WTC11 (cell line): ENCODE results near the gene F8. TPM values are rescaled to one million over a fixed set of nuclear protein-coding genes. Genes with fewer than 3 reads are reported as not detected.

Experiments used
- ATAC-seq: fragments of 200-7000 bp; cut with Tn5 transposase; 2 replicates; pipeline ENCODE4 v1.10.0; 2021; ENCODE audit warnings: mild to moderate bottlenecking, moderate library complexity
- CTCF ChIA-PET: fragments of 300-600 bp; sonication (Branson Sonifier 250); formaldehyde crosslinking; loops from one replicate; lab custom pipeline; 2021; ENCODE audit warnings: antibody characterized with exemption; lab: Charles Lee
- POLR2A ChIA-PET: fragments of 350-600 bp; sonication (Branson Sonifier 250); formaldehyde crosslinking; loops from one replicate; lab custom pipeline; 2021; ENCODE audit warnings: antibody characterized with exemption; lab: Charles Lee
- DNase-seq: peaks from one replicate; pipeline ENCODE4 v3.0.0; 2021; ENCODE audit warnings: low spot score
- H3K27ac Mint-ChIP-seq: 2 replicates; pipeline ENCODE4 v1.8.0; 2021; ENCODE audit warnings: mixed read lengths
- H3K27me3 Mint-ChIP-seq: 2 replicates; pipeline ENCODE4 v1.8.0; 2021; ENCODE audit warnings: low read depth, mild to moderate bottlenecking, moderate library complexity, mixed read lengths
- H3K36me3 Mint-ChIP-seq: 2 replicates; pipeline ENCODE4 v1.8.0; 2021; ENCODE audit warnings: mixed read lengths
- H3K4me1 Mint-ChIP-seq: 2 replicates; pipeline ENCODE4 v1.8.0; 2022; ENCODE audit warnings: mixed read lengths
- H3K4me3 Mint-ChIP-seq: 2 replicates; pipeline ENCODE4 v1.8.0; 2021; ENCODE audit warnings: mild to moderate bottlenecking, moderate library complexity, mixed read lengths
- H3K9me3 Mint-ChIP-seq: 2 replicates; pipeline ENCODE4 v1.8.0; 2021; ENCODE audit warnings: mixed read lengths
- ARID4B ChIP-seq: sonication (generic); formaldehyde crosslinking; IDR thresholded peaks from 2 replicates; pipeline ENCODE4 v1.8.0; 2023; ENCODE audit warnings: missing genetic modification reagents, mild to moderate bottlenecking, borderline replicate concordance
- ATF2 ChIP-seq: sonication (generic); formaldehyde crosslinking; IDR thresholded peaks from 2 replicates; pipeline ENCODE4 v1.8.1; 2022; ENCODE audit warnings: low read depth, missing genetic modification reagents, borderline replicate concordance
- CREB1 ChIP-seq: sonication (generic); formaldehyde crosslinking; IDR thresholded peaks from 2 replicates; pipeline ENCODE4 v1.8.0; 2023; ENCODE audit warnings: mild to moderate bottlenecking, missing genetic modification reagents
- ELF4 ChIP-seq: sonication (generic); formaldehyde crosslinking; IDR thresholded peaks from 2 replicates; pipeline ENCODE4 v1.8.1; 2022; ENCODE audit warnings: low read depth, mild to moderate bottlenecking, moderate library complexity, missing genetic modification reagents
- ERG ChIP-seq: fragments of 250-450 bp; sonication (Bioruptor Pico); IDR thresholded peaks from 2 replicates; pipeline ENCODE4 v1.8.0; 2021; ENCODE audit warnings: mild to moderate bottlenecking
- ESRRA ChIP-seq: sonication (generic); formaldehyde crosslinking; IDR thresholded peaks from 2 replicates; pipeline ENCODE4 v1.8.1; 2022; ENCODE audit warnings: mild to moderate bottlenecking, missing genetic modification reagents, borderline replicate concordance
- ETV6 ChIP-seq: sonication (generic); formaldehyde crosslinking; IDR thresholded peaks from 2 replicates; pipeline ENCODE4 v1.8.1; 2022; ENCODE audit warnings: mild to moderate bottlenecking, missing genetic modification reagents
- FOXP1 ChIP-seq: sonication (generic); formaldehyde crosslinking; IDR thresholded peaks from 2 replicates; pipeline ENCODE4 v1.8.0; 2022; ENCODE audit warnings: missing genetic modification reagents, mild to moderate bottlenecking, moderate library complexity, borderline replicate concordance
- FOXP4 ChIP-seq: sonication (generic); formaldehyde crosslinking; IDR thresholded peaks from 2 replicates; pipeline ENCODE4 v1.8.0; 2022; ENCODE audit warnings: mild to moderate bottlenecking, missing genetic modification reagents
- GABPB1 ChIP-seq: sonication (generic); formaldehyde crosslinking; IDR thresholded peaks from 2 replicates; pipeline ENCODE4 v1.8.1; 2023; ENCODE audit warnings: mild to moderate bottlenecking, missing genetic modification reagents
- JUN ChIP-seq: sonication (generic); formaldehyde crosslinking; IDR thresholded peaks from 2 replicates; pipeline ENCODE4 v1.8.0; 2023; ENCODE audit warnings: mild to moderate bottlenecking, missing genetic modification reagents
- MXD4 ChIP-seq: fragments of 250-450 bp; sonication (Bioruptor Pico); IDR thresholded peaks from 2 replicates; pipeline ENCODE4 v1.8.0; 2021; ENCODE audit warnings: mild to moderate bottlenecking, moderate library complexity, borderline replicate concordance
- NR1H2 ChIP-seq: sonication (generic); formaldehyde crosslinking; IDR thresholded peaks from 2 replicates; pipeline ENCODE4 v1.9.0; 2021; ENCODE audit warnings: mild to moderate bottlenecking, moderate library complexity, missing genetic modification reagents
- NR2C2 ChIP-seq: sonication (generic); formaldehyde crosslinking; IDR thresholded peaks from 2 replicates; pipeline ENCODE4 v1.8.0; 2022; ENCODE audit warnings: mild to moderate bottlenecking, missing genetic modification reagents
- PREB ChIP-seq: sonication (generic); formaldehyde crosslinking; IDR thresholded peaks from 2 replicates; pipeline ENCODE4 v1.8.1; 2022; ENCODE audit warnings: mild to moderate bottlenecking, missing genetic modification reagents, moderate library complexity, borderline replicate concordance
- SMAD4 ChIP-seq: sonication (generic); formaldehyde crosslinking; IDR thresholded peaks from 2 replicates; pipeline ENCODE4 v1.8.0; 2022; ENCODE audit warnings: mild to moderate bottlenecking, missing genetic modification reagents
- SOX15 ChIP-seq: fragments of 250-450 bp; sonication (Bioruptor Pico); IDR thresholded peaks from 2 replicates; pipeline ENCODE4 v1.9.0; 2021; ENCODE audit warnings: mild to moderate bottlenecking
- TCF7 ChIP-seq: sonication (generic); formaldehyde crosslinking; IDR thresholded peaks from 2 replicates; pipeline ENCODE4 v1.8.0; 2022; ENCODE audit warnings: mild to moderate bottlenecking, low read depth, missing genetic modification reagents, moderate library complexity
- ZNF317 ChIP-seq: sonication (generic); formaldehyde crosslinking; IDR thresholded peaks from 2 replicates; pipeline ENCODE4 v1.8.1; 2023; ENCODE audit warnings: low read depth, mild to moderate bottlenecking, moderate library complexity, missing genetic modification reagents, borderline replicate concordance
- ZNF671 ChIP-seq: fragments of 250-450 bp; sonication (Bioruptor Pico); IDR thresholded peaks from 2 replicates; pipeline ENCODE4 v1.8.0; 2021; ENCODE audit warnings: mild to moderate bottlenecking
- total RNA-seq: library from RNA; stranded (reverse); gene quantifications from 3 replicates; pipeline ENCODE4 v1.2.3, GENCODE V29; 2021

The F8 gene
- total RNA-seq, 1 experiment from 2014 or later: 1.6 TPM

- peaks cover 41% of the 10 kb centered on the region for H3K4me1 Mint-ChIP-seq
- DNase-seq (no peak), ATAC-seq (no peak)
- no peak overlapping the region for H3K27ac Mint-ChIP-seq
- POLR2A ChIA-PET: no interaction called here
- 0 out of 2 replicates have a peak, but pooled peaks cover 2% of the 10 kb centered on the region for H3K36me3 Mint-ChIP-seq
- no peaks in the 10 kb centered on the region for H3K9me3 Mint-ChIP-seq
- peaks cover 72% of the 10 kb centered on the region for H3K27me3 Mint-ChIP-seq
- CTCF ChIA-PET: no interaction called here
- H3K4me3 Mint-ChIP-seq: no peak overlapping the region
- TF ChIP-seq JUN (no peak), NR1H2 (CRISPR knock-in tag) (no peak), ZNF317 (CRISPR knock-in tag) (no peak), NR2C2 (CRISPR knock-in tag) (no peak), MXD4 (CRISPR knock-in tag) (no peak)
- TF ChIP-seq, all 79 proteins: peak for 0
Measured at GRCh38 chrX:154800478-154801210, 221.9 kb downstream of the F8 start.

- peak overlapping the region; percentile 18; the same call in 1 of the 2 replicates for H3K4me3 Mint-ChIP-seq
- peak overlapping the region; percentile 85 for H3K27ac Mint-ChIP-seq
- H3K9me3 Mint-ChIP-seq: no peaks in the 10 kb centered on the region
- ATAC-seq (peak; percentile 80), DNase-seq (no peak)
- peaks cover 41% of the 10 kb centered on the region for H3K4me1 Mint-ChIP-seq
- 0 out of 2 replicates have a peak, but pooled peaks cover 2% of the 10 kb centered on the region for H3K36me3 Mint-ChIP-seq
- ChIA-PET POLR2A (no interaction called here), CTCF (no interaction called here)
- no peak for TF ChIP-seq ELF4
- TF ChIP-seq ETV6 (CRISPR knock-in tag): no peak
- TF ChIP-seq CREB1: no peak
- no peak for TF ChIP-seq ZNF671
- TF ChIP-seq PREB: no peak
- TF ChIP-seq FOXP4: no peak
- TF ChIP-seq FOXP1: no peak
- TF ChIP-seq ESRRA (CRISPR knock-in tag): no peak
- no peak for TF ChIP-seq ZNF317 (CRISPR knock-in tag)
- no peak for TF ChIP-seq SMAD4 (CRISPR knock-in tag)
- no peak for TF ChIP-seq SOX15 (CRISPR knock-in tag)
- no peak for TF ChIP-seq TCF7
- no peak for TF ChIP-seq ERG (CRISPR knock-in tag)
- TF ChIP-seq GABPB1: no peak
- TF ChIP-seq ARID4B (CRISPR knock-in tag): no peak
- TF ChIP-seq ATF2 (CRISPR knock-in tag): no peak
- H3K27me3 Mint-ChIP-seq: peaks cover 69% of the 10 kb centered on the region
Measured at GRCh38 chrX:154799556-154800348, 222.8 kb downstream of the F8 start.
